Heart right ventricle (tissue), 16 donors: ENCODE data around the gene SHC4. TPM values are rescaled to one million over a fixed set of nuclear protein-coding genes. Genes with fewer than 3 reads are reported as not detected.
A peak's percentile ranks its signal among the peaks of the same experiment; 100 is the strongest.

Source experiments
- ATAC-seq, 8 donors: fragments of 200-7000 bp; cut with Tn5 transposase; one replicate each; pipeline ENCODE4 v1.9.1; 2020; ENCODE audit warnings: mild to moderate bottlenecking in 8 of 8, moderate library complexity in 8 of 8, moderate number of reproducible peaks in 1 of 8
- DNase-seq, 2 donors: peaks; one replicate each; pipeline ENCODE4 v3.0.0-alpha.2; 2020
- H3K27ac ChIP-seq, 10 donors: fragments of 200-600 bp; sonication (generic) in 2 of 10; one replicate each; pipeline versions ENCODE4 v1.5.0 to v1.8.0; 2020 to 2022; ENCODE audit warnings: mild to moderate bottlenecking in 3 of 10
- H3K27me3 ChIP-seq, 7 donors: fragments of 200-600 bp; one replicate each; pipeline ENCODE4 v1.8.0; 2021 to 2022; ENCODE audit warnings: mild to moderate bottlenecking in 2 of 7
- H3K36me3 ChIP-seq, 9 donors: fragments of 200-600 bp; sonication (generic) in 1 of 9; one replicate each; pipeline versions ENCODE4 v1.5.0 to v1.8.0; 2020 to 2022; ENCODE audit warnings: mild to moderate bottlenecking in 2 of 9
- H3K4me1 ChIP-seq, 9 donors: fragments of 200-600 bp; sonication (generic) in 1 of 9; one replicate each; pipeline versions ENCODE4 v1.5.0 to v1.8.0; 2020 to 2022; ENCODE audit warnings: mild to moderate bottlenecking in 4 of 9
- H3K4me3 ChIP-seq, 10 donors: fragments of 200-600 bp; sonication (generic) in 2 of 10; one replicate each; pipeline versions ENCODE4 v1.5.0 to v1.8.0; 2020 to 2022; ENCODE audit warnings: mild to moderate bottlenecking in 7 of 10, moderate library complexity in 2 of 10
- H3K9me3 ChIP-seq, 11 donors: fragments of 200-600 bp in 10 of 11; sonication (generic) in 2 of 11; one replicate each; pipeline versions ENCODE4 v1.5.0 to v1.8.0; 2013 to 2022; ENCODE audit warnings: mild to moderate bottlenecking in 2 of 11, control low read depth in 1 of 11, moderate library complexity in 1 of 11
- CTCF ChIP-seq, 9 donors: fragments of 200-600 bp; sonication (generic) in 2 of 9; IDR thresholded peaks; one replicate each; pipeline versions ENCODE4 v1.5.0 to v1.8.0; 2021 to 2022; ENCODE audit warnings: antibody characterized with exemption in 9 of 9, mild to moderate bottlenecking in 5 of 9, moderate library complexity in 1 of 9
- WGBS, 2 donors: extraction: QIAGEN DNeasy Blood & Tissue Kit; methylation state at CpG; one replicate each; pipeline ENCODE4 v1.1.7; 2013; ENCODE audit warnings: inconsistent platforms in 1 of 2; 5-methylcytosine and 5-hydroxymethylcytosine counted together
- intact Hi-C, 10 donors: fragments of 100-400 bp; cut with DNase I; formaldehyde crosslinking; loops; one replicate each; pipeline versions ENCODE4 v1.11.1 to v1.14.2; 2022
- polyA plus RNA-seq, 2 donors: library from polyadenylated mRNA; stranded (reverse); fragments of 200-250 nt; gene quantifications; one replicate each; pipeline ENCODE4 v1.2.3, GENCODE V29; 2013
- total RNA-seq, 10 donors: library from RNA; stranded (reverse); fragmentation: NEBNext Ultra II Directional in 3 of 10; extraction: Animal tissue kit (Norgen Biotek cat#: 25700) in 3 of 10; gene quantifications; one replicate each; pipeline versions ENCODE4 v1.2.1 to v1.2.4, GENCODE V29; 2021 to 2023
- donor health status: Arrhythmogenic right ventricular cardiomyopathy.
- donor health status: ischemic (EF 13 %, LVEDD 7.1; RV severe dilation, severe dysfunction).
- donor health status: healthy with polysubstance abuse.
- donor health status: DM: no; HTN: yes; CAD: no.
- donor health status: DM: no; HTN: no; CAD: no.
- donor health status: ischemic (EF 25% LVEDD 6.9; RV normal size, moderate dysfunction).
- donor health status: ischemic (EF 25% LVEDD 5.7; RV mildly dilated, moderate dysfunction).
- donor health status: healthy.
- donor health status: DM: yes; HTN: yes; CAD: no.
- donor health status: Ischemic cardiomyopathy.
- donor health status: ischemic (EF 35%, LVEDD 5.7; RV mildly dilated, moderate dysfunction).
- donor health status: nonischemic (EF 11% LVEDD 7.7; RV severe dilation, severe dysfunction).
- donor health status: DM: yes; HTN: yes; CAD: no.
- donor health status: PGD.
- donor health status: ischemic (EF 29% LVEDD 5.4; RV normal size, mild dysfunction).
- donor health status: nonischemic (EF 23%, LVEDD 6.1; RV moderate dilation, normal function).

SHC4 gene
- total and polyA plus RNA-seq, 12 donors = 1.2 to 4.9 (median 2.2) TPM

- DNase-seq (no peak), ATAC-seq (no peak)
- TF ChIP-seq CTCF (IDR thresholded peaks at IDR 0.05) = no peak
- Histone ChIP-seq H3K27me3 (no peaks in the 10 kb centered on the region), H3K36me3 (peaks cover 0 to 38% (median 11%) of the 10 kb centered on the region in 9 donors), H3K4me3 (no peak overlapping the region), H3K27ac (no peak overlapping the region), H3K4me1 (peaks cover 0 to 21% (median 5%) of the 10 kb centered on the region in 9 donors), H3K9me3 (no peaks in the 10 kb centered on the region)
- intact Hi-C loops = loop anchor here in 1 of 10 donors (10.0 kb wide), 1 partner anchor 449 kb away; no protein-coding TSS in a partner anchor
- 82 to 92% methylated on average over 5 of the region's 5 CpGs for WGBS, 2 donors
Observed at GRCh38 chr15:48986240-48986639, 22.5 kb upstream of the SHC4 start.

- ATAC-seq (no peak), DNase-seq (no peak)
- intact Hi-C loops = loop anchor here in 1 of 10 donors (10.0 kb wide), 1 partner anchor 449 kb away; no protein-coding TSS in a partner anchor
- H3K27ac ChIP-seq = peak overlapping the region in 1 of 10 donors; percentile 4
- H3K36me3 ChIP-seq = peaks cover 0 to 31% (median 5%) of the 10 kb centered on the region in 9 donors
- no peaks in the 10 kb centered on the region for H3K9me3 ChIP-seq
- H3K27me3 ChIP-seq = no peaks in the 10 kb centered on the region
- H3K4me3 ChIP-seq = no peak overlapping the region
- 81 to 84% methylated on average over 3 of the region's 3 CpGs for WGBS, 2 donors
- H3K4me1 ChIP-seq = peaks cover 0 to 21% (median 5%) of the 10 kb centered on the region in 9 donors
- no peak for TF ChIP-seq CTCF (IDR thresholded peaks at IDR 0.05)
Observed at GRCh38 chr15:48985516-48985915, 21.8 kb upstream of the SHC4 start.

- Histone ChIP-seq H3K36me3 (peaks cover 0 to 25% (median 0%) of the 10 kb centered on the region in 9 donors), H3K27ac (peak overlapping the region in 1 of 10 donors; percentile 4), H3K9me3 (no peaks in the 10 kb centered on the region), H3K27me3 (no peaks in the 10 kb centered on the region), H3K4me1 (peaks cover 0 to 21% (median 5%) of the 10 kb centered on the region in 9 donors), H3K4me3 (no peak overlapping the region)
- DNase-seq (no peak), ATAC-seq (peak in 5 of 8 donors; percentile 25 to 65 (median 44))
- WGBS, 2 donors = 51 to 56% methylated on average over 4 of the region's 4 CpGs
- intact Hi-C loops = loop anchor here in 1 of 10 donors (10.0 kb wide), 1 partner anchor 450 kb away; no protein-coding TSS in a partner anchor
- TF ChIP-seq CTCF (IDR thresholded peaks at IDR 0.05) = no peak
Observed at GRCh38 chr15:48984811-48985352, 21.2 kb upstream of the SHC4 start.

- no peak for TF ChIP-seq CTCF (IDR thresholded peaks at IDR 0.05)
- no peak overlapping the region for H3K4me3 ChIP-seq
- H3K27me3 ChIP-seq = no peaks in the 10 kb centered on the region
- H3K27ac ChIP-seq = no peak overlapping the region
- no peak for DNase-seq
- 73 to 91% methylated on average over 7 of the region's 7 CpGs for WGBS, 2 donors
- intact Hi-C loops = loop anchor here in 1 of 10 donors (10.0 kb wide), 1 partner anchor 451 kb away; no protein-coding TSS in a partner anchor
- no peak for ATAC-seq
- H3K9me3 ChIP-seq = no peaks in the 10 kb centered on the region
- H3K4me1 ChIP-seq = peaks cover 0 to 21% (median 5%) of the 10 kb centered on the region in 9 donors
- peaks cover 0 to 18% (median 0%) of the 10 kb centered on the region in 9 donors for H3K36me3 ChIP-seq
Observed at GRCh38 chr15:48984021-48984710, 20.4 kb upstream of the SHC4 start.
